ENCODE results near the gene RAB3IL1.
"Not testable (repeated sequence)": the region's sequence is repeated elsewhere in the genome, so short reads cannot be mapped to it uniquely, and the experiment has no call there.

The RAB3IL1 gene

DNA sequence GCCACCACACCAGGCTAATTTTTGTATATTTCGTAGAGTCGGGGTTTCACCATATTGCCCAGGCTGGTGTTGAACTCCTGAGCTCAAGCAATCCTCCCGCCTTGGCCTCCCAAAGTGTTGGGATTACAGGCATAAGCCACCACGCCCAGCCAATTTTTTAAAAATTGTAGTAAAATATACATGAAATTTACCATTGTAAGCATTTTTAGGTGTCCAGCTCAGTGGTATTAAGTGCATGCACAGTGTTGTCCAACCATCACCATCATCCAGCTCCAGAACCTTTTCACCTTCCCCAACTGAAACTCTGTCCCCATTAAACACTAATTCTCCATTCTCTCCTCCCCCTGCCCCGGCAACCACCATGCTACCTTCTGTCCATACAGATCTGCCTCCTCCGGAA lies 34.5 kb downstream of the RAB3IL1 start:
- DNase-seq = no peak

DNA sequence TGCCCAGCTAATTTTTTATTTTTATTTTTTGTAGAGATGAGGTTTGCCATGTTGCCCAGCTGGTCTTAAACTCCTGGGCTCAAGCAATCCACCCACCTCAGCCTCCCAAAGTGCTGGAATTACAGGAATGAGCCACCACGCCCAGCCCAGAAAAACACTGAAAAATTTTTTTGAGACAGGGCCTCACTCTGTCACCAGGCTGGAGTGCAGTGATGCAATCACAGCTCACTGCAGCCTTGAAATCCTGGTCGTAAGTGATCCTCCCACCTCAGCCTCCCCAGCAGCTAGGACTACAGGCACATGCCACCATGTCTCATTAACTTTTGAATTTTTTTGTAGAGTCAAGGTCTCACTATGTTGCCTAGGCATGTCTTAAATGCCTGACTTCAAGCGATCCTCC lies 35.1 kb downstream of the RAB3IL1 start:
- DNase-seq = not testable (repeated sequence)

DNA sequence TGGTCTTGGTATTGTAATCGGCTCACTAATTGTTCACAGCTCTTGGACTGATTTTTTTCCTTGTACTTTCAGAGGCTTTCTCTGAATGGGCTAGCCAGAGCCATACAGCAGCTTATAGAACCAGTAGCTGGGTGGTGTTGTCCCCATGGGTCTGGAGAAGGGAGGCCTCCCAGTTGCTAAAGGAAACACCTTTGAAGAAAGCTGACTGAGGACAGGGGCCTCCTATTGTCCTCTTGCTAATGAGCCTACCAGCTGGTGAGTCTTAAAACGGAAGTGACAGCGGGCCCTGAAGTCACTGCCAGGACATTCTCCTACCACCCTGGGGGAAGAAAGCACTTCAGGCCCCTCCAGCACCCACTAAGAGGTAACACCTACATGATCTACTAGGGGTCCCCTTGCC lies 36.0 kb downstream of the RAB3IL1 start:
- no peak for DNase-seq

DNA sequence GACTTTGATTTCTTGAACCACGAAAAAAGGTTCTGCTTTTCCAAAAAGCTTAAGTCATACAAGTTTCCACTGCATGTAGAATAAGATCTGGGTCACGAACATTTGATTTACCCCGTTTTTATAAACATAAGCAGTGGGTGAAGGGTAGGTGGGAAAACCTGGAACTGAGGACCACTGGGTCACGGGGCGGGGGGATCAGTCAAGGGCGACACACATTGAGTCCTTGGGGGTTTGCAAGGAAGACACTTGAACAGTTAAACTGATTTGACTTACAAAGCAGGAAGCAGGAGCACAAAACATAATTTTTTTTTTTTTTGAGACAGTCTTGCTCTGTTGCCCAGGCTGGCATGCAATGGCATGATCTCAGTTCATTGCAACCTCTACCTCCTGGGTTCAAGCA lies 36.9 kb downstream of the RAB3IL1 start:
- DNase-seq = no peak

DNA sequence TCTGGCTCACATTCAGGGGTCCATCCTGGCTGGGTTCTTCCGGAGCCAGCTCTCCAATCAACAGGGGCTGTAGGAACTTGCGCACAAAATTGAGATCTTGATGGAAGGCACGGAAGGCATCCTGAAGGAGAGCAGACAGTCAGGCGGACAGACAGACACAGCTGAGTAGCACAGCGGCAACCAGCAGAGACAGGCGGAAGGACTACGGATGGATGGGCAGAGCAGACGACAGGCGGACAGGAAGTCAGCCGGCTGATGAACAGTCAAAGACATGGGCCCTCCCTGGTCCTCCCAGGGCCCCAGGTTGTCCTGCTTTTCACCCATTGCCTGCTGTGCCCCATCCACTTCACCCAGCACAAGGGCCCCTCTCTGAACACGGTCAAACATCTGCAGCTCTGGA lies 37.3 kb downstream of the RAB3IL1 start:
- no peak for DNase-seq

DNA sequence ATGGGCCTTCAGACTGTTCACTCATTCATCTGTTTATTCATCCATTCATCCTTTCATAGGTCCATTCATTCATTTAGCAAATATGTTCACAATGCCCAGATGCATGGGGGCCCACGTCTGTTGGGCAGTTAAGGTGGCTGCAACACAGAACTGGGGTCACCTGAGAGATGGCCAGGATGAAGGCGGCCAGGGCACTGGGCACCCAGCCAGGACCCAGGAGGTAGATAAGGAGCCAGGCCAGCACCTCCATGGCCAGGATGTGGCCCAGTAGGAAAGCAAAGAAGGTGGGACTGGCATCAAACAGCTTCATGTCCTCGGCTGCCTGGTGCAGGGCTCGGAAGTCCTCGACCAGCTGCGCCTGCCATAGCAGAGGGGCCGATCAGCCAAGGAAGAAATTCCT lies 38.2 kb downstream of the RAB3IL1 start:
- no peak for DNase-seq

DNA sequence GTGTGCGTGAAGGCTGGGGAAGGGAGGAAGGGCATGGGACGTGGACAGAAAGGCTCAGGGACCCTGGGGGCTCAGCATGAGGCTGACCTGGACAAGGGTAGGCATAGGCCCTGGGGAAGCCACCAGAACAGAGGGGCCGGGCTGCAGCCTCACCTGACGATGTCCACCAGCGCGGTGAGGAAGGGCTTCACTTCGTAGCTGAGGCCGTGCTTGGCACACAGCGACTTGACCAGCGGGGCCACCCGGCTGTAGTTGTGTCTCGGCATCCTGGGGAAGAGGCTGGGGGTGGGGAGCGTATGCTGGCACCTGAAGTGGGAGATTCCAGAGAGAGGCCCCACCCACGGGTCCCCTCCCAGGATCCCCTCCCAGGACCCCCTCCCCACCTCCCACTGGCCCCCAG lies 41.7 kb downstream of the RAB3IL1 start:
- DNase-seq = no peak

DNA sequence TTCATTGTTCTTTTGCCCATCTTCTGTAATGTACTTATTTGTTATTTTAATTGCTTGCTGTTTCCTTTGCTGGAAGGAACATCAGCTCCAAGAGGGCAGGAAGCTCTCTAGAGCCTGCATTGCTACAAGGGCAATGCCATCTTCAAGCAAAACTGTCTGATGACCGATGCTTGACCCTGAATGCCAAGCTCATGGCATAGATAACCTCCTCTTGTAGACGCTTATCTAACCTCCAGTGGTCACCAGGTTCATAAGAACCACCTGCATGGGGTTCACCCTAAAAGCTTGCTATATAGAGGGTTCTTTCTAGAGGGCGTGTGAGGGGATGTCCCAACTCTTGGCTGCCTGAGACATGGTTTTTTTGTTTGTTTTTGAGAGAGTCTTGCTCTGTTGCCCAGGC lies 42.5 kb downstream of the RAB3IL1 start:
- DNase-seq = no peak

DNA sequence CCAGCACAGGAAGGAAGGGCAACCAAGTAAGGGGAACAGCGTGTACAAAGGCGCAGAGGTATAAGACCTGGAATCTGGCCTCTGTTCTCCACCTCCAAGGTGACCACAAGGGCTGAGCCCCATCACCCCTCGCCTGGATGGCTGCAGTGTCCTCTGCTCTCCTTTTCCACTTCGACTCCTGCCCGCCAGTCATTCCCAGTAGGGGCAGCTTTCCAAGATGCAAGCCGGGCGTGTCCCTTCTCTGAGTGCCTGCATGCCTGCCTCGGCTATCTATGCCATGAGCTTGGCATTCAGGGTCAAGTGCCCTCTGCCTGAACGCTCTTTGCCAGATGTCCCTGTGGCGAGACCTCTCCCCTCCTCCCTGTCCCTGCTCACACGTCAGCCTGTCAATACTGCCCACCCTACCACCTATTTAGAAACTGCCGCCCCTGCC lies 43.0 kb downstream of the RAB3IL1 start:
- no peak for DNase-seq

DNA sequence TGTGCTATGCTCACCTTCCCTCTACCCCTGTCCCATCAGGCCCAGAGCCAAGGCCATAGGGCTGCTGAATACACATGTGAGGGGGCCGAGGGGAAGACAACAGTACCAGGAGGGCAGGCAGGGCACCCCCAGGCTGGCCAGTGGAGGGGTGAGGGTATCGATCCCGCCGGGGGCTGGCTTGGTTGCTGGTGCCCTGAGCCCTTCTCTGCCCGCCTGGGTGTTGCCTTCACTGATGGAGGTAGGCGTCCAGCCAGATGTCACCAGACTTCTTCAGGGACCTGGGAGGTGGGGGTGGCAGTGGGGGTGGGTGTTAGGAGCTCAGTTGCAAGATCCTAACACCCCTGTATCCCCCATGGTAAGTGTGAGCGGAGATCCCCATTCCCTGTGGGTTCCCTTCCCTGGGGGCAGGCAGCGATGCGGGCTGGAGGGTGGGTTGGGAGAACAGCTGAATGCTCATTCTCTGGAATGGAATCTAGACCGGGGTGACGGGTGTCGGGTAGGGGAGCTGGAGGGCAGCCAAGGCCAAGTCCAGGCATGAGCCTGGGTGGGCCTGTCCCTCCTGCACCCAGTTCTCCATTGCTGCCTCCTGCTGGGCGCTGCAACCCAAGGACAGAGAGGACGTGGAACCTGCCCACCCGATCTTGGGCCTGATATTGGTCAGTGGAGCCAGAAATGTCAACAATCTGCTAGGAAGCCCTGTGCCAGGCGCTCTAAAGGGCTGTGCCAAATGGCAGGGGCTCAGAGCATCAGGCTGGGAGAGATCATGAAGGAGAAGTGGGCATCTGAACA lies 43.6 kb downstream of the RAB3IL1 start:
- no peak for DNase-seq

DNA sequence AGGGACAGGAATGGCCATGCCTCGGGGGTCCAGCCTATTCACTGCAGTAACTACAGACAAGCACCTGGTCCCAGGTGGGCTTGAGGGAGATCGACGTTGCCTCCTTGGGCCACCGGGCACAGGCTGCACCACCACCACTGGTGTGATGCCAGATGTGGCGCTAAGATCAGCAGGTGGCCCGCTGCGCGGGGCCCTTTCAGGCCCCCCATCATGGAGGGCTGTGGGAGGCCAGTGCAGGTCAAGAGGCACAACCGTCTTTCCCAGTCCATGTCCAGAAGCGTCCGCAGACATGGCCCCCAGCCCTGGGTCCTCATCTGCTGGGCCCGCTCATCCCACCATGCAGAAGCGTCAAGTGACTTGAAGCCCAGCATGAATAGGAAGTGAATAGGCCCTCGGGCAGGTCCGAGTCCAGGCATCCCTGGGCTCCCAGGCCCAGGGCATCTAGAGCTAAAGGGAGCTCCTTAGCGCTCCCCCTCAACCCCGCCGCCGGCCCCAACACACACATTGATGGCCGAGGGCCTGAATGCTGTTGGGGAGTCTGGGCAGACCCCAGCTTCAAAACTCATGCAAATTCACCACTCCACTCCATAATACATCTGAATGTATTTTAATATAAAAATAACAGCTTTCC lies 44.3 kb downstream of the RAB3IL1 start:
- DNase-seq = no peak

DNA sequence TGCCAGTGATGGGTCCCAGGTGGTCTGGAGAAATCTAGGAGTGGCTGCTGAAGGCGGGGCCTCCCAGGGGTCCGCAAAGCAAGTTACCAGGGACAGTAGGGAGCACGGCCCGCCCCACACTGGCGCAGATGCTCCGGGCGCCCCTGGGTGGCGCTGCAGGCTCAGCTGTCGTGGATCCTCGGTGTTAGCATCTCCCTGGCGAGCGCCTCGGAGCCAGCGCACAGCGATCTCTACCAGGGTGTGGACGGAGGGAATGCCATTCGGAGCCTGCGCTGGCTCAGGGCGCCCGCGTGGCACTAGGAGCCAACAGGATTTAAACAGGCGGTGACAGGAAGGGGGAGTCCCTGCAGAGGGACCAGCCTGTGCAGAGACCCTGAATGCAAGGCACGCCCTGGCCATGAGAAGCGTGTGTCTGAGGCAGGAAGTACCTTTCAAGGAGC lies 46.2 kb downstream of the RAB3IL1 start:
- peak; percentile 76 for DNase-seq

DNA sequence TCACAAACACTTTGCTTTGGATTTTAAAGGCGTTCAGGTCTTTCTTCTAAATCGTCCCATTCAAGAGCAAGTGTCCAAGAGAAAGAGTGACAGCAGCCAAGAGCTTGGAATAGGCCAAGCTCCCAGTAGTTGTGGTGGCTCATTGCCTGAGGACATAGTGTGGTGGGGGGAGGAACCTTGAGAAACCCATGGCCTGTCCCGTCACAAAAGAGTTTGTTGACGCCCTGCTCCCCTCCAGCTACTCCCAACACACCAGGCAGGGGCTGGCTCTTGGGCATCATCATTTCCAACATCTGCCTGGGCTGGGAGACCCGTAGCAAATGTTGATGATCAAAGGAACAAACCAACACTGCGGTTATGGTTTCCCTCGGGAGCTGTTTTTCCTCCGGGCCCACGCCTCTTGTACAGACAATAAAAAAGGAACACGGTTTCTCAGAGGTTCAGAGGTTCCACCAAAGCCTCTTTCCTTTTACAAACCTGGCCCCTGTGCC lies 46.8 kb downstream of the RAB3IL1 start:
- DNase-seq = no peak

DNA sequence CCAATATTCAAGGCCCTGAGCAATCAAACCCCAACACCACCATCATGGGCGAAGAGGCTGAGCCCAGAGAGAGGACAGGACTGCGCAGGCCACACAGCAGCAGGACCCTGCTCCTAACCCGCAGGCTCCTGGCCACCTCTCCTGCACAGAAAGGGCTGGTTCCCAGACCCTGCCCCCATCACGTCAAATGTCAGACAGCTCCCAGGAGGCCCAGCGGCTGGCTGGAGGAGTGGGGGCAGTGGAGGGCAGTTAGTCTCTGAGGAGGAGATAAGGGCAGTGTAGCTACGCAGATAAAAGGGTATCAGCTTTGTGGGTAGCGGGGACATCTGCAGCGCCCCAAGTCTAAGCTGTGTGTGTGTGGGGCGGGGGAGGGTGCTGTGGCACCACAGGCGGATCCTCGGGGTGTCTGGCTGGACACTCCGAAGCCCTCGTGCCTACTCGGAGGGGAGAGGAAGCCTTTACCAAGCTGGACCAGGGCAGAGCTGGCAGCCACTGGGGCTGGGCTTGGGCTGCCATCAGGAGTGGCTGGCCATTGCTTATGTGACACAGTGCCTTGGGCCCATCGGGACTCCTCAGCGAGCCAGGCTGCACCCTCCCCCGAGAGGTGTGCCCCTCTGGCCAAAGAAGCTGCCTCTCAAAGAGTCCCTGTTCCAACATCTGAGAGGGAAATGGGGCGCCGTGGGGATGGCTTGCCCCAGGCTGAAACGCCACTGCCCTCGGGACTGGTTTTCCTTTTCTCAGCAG lies 47.5 kb downstream of the RAB3IL1 start:
- DNase-seq = no peak

DNA sequence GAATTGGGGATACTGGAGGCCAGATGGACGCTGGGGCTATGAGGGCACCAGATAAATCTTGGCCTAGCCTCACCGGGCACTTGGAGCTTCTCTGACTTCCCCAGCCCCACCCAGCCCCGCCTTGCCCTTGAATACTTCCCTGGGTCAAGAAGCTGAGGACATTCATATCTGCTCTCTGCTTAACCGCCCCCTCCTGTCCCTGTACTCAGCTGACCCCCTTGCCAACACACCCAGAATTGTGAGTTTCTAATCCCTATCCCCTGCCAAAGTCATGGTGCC lies 48.0 kb downstream of the RAB3IL1 start:
- DNase-seq = no peak

DNA sequence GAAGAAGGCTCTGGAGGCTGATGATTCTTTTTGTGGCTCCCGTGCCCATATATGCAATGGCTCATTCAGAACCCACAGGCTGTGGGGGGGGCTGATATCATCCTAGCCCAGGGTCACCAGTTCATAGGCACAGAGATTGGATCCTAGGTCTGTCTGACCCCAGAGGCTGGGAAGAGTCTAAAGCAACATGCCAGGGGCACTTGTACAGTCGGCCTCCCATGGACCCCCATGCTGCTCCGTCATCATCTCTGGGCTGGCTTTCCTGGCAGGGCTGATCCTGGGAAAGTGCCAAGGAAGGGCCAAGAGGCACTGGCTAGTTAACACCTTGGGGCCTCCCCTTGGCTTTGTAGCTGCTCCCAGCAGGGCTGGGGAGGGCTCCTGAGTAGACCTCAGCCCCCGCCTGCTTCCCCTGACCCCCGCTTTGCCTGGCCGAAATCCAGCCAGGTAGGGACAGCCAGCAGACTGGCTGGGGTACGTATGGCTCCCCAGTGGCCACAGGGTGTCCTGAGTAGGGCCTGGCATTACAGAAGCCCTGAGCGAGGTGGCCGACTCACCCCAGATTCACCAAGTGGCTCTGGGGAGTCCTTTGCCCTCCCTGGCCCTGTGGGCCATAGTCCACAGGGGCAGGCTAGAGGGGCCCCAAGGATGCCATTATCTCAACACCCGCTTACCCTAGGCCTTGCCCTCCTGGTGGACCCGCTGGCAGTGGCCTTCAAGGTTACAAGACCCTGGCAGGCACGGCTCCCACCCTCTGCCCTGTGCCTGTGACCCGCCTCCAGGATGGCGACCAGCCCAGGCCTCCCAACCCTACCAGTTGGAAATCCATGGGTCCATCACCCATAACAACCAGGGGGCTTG lies 48.6 kb downstream of the RAB3IL1 start:
- DNase-seq = no peak

DNA sequence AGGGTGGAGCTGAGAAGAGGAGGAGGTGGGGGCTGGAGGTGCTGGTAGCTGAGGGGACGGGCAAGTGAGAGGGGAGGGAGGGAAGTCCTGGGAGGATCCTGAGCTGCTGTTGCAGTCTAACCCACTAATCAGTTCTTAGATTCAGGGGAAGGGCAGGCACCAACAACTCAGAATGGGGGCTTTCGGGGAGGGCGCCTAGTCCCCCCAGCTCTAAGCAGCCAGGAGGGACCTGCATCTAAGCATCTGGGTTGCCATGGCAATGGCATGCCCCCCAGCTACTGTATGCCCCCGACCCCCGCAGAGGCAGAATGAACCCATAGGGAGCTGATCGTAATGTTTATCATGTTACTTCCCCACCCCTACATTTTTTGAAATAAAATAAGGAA lies 50.4 kb downstream of the RAB3IL1 start:
- DNase-seq = no peak

DNA sequence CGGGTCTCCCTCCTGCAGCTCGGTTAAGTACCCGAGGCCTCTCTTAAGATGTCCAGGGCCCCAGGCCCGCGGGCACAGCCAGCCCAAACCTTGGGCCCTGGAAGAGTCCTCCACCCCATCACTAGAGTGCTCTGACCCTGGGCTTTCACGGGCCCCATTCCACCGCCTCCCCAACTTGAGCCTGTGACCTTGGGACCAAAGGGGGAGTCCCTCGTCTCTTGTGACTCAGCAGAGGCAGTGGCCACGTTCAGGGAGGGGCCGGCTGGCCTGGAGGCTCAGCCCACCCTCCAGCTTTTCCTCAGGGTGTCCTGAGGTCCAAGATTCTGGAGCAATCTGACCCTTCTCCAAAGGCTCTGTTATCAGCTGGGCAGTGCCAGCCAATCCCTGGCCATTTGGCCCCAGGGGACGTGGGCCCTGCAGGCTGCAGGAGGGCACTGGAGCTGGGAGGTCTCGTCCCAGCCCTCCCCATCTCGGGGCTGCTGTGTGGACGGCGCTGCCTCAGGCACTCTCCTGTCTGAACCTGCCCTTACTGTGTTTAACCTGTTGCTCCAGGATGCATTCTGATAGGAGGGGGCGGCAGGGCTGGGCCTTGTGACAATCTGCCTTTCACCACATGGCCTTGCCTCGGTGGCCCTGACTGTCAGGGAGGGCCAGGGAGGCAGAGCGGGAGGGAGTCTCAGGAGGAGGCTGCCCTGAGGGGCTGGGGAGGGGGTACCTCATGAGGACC lies 51.0 kb downstream of the RAB3IL1 start:
- DNase-seq = no peak

DNA sequence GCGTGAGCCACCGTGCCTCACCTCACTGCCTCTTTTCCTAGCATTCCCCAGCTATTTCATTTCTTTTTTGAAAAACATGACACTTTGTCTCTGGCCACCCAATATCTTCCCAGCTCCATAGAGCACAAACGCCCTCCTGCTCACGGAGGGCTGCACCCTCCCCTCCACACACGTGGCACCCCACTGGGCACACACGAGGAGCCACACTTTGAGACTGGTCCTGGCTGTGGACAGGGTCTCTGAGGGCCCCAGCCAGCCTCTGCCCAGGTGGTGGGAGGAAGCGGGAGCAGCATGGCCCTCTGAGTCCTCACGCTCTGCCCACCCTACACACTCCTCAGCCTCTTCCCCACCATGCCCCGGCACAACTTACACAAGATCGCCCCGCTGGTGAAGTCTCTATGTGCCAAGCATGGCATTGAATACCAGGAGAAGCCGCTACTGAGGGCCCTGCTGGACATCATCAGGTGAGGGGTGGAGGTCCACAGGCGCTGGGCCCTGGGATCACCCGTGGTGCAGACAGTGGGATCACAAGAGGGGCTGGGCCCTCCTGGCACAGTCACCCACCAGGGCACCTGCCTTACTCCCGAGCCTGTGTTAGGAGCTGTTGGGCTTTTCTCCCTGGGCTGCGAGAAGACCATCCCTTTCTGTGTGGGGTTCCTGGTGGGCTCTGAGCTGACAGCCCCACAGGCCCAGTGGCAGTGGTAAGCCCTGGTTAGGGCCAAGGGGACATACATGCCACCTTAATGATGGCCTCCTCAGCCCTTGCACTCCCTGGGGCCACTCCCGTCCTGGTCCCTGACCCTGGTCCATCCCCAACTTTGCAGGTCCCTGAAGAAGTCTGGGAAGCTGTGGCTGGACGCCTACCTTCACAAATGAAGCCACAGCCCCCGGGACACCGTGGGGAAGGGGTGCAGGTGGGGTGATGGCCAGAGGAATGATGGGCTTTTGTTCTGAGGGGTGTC lies 52.3 kb downstream of the RAB3IL1 start:
- no peak for DNase-seq

DNA sequence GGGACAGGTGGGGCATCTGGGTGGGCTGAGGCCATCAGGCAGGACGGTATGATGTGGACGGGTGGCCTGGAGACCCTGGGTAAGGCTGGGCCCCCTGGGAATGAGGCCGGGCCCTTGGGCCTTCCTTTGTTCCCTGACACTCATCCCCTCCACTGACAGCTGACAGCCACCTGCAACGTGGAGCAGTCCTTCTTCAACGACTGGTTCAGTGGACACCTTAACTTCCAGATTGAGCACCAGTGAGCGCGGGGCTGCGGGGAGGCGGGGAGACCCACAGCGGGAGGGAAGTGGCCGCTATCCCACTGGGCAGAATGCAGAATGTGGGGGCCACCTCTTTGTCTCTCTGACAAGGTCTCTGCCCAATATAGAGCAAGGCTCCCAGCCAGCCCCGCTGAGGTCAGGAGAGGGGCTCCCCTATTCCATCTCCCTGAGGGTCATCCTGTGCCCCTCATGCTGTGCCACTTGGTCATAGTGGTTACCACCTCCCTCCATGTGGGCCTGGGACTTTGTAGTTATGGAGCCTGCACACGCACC lies 53.8 kb downstream of the RAB3IL1 start:
- no peak for DNase-seq

Measured in NCI-H2227 treated with DMSO at 0.1 percent for 48 hours (cell line).